HK-2 (cell line): ENCODE measurements around the gene FBXO27.
A peak's percentile ranks its signal among the peaks of the same experiment; 100 is the strongest.
"Not testable (repeated sequence)": the region's sequence is repeated elsewhere in the genome, so short reads cannot be mapped to it uniquely, and the experiment has no call there.

Experiments
- DNase-seq: peaks from one replicate; pipeline ENCODE4 v3.0.0-alpha.2; 2018; ENCODE audit not compliant: unreplicated experiment

The FBXO27 gene, protein sequence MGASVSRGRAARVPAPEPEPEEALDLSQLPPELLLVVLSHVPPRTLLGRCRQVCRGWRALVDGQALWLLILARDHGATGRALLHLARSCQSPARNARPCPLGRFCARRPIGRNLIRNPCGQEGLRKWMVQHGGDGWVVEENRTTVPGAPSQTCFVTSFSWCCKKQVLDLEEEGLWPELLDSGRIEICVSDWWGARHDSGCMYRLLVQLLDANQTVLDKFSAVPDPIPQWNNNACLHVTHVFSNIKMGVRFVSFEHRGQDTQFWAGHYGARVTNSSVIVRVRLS

GRCh38 chr19:39032063-39032918 lies at the start of gene FBXO27:
Gene FBXO27, minus strand, starts transcription at chr19:39032549. Its CDS starts 322 bp downstream, at chr19:39032227.
- no peak for DNase-seq

GRCh38 chr19:39080431-39080830 lies 48.1 kb upstream of the FBXO27 start:
- DNase-seq = no peak

GRCh38 chr19:39078436-39079200 lies 46.3 kb upstream of the FBXO27 start:
- peak; percentile 38 for DNase-seq

DNA sequence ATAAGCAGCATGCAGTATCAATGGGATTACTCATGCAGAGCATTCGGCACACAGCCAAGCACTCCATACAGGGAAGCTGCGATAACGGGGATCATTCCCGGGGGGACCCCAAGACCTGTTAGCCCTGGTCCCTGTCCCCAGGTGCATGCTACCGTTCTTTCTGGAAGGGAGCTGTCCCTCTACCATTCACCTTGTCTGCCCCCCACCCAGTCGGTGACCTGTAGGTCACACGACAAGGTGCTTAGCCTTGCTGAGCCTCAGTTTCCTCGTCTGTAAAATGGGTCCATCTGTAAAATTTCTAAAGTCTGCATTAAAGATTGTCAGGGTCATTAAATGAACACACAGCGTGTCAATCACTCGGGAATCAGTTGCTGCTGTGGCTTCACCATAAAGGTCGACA lies 45.0 kb upstream of the FBXO27 start:
- no peak for DNase-seq

DNA sequence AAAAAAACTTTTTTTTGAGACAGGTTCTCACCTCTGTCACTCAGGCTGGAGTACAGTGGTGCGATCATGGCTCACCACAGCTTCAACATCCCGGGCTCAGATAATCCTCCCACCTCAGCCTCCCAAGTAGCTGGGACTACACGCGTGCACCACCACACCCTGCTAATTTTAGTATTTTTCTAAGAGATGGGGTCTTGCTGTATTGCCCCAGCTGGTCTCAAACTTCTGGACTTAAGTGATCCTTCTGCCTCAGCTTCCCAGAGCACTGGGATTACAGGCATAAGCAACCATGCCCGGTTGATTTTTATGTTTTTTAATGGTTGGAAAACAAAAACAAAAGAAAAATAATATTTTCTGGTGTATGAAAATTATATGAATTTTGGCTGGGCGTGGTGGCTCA lies 42.6 kb upstream of the FBXO27 start:
- no peak for DNase-seq

- no peak for DNase-seq
Observed at GRCh38 chr19:39074205-39074692, 41.9 kb upstream of the FBXO27 start.

DNA sequence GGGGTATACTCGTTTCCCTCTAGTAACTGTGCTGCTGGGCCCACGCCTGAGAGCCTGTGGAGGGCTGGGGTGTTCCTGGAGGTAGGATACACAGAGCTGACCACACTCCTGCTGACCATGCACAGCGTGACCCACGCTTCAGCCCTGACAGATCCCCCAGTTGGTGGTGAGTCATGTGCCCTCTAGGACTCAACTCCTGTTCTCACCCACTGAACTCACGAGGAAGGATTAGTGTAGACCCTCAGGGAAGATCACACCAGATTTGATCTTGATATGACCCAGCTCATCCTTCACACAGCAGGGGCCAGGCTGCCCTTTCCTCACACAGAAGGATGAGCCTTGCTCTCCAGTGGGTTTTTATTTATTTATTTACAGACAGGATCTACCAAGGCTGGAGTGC lies 38.5 kb upstream of the FBXO27 start:
- DNase-seq = peak; percentile 20

- not testable (repeated sequence) for DNase-seq
Observed at GRCh38 chr19:39068259-39068658, 35.9 kb upstream of the FBXO27 start.

- DNase-seq = no peak
Observed at GRCh38 chr19:39067104-39067503, 34.8 kb upstream of the FBXO27 start.

DNA sequence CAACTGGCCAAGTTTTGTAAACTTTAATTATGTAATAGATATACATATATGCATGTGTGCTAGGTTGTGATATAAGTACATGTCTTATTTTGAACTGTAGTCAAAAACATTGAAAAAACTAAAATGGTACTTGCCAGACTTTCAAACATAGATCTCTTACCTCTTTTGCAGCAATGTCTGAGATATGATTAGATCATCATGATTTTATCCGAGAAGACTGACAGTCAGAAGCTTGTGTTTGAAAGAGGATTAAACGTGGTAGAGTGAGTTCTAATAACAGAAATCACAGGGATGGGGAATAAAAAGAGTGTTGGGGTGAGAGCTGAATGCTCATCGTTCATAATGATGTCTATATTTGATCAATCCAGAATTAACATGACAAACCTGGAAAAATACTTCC lies 33.6 kb upstream of the FBXO27 start:
- DNase-seq = no peak

GRCh38 chr19:39064405-39064804 lies 32.1 kb upstream of the FBXO27 start:
- no peak for DNase-seq

DNA sequence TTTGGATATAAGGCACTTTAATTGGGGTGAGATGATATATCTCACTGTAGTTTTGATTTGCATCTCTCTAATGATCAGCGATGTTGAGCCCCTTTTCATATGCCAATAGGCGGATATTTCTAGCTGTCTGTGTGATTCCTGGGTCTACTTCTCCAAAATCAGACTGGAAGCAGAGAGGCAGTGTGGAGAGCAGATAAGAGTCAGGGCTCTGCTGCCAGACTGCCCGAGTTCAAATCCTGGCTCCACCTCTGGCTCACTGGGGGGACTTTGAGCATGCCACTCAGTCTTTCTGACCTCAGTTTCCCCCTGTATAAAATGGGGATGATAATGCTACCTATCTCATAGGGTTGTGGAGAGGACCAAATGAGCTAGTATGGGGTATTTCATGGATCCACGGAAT lies 27.8 kb upstream of the FBXO27 start:
- DNase-seq = no peak

- DNase-seq = no peak
Observed at GRCh38 chr19:39059302-39059701, 27.0 kb upstream of the FBXO27 start.

- DNase-seq = no peak
Observed at GRCh38 chr19:39057615-39058014, 25.3 kb upstream of the FBXO27 start.

GRCh38 chr19:39054091-39054470 lies 21.7 kb upstream of the FBXO27 start:
- DNase-seq = no peak

- no peak for DNase-seq
Observed at GRCh38 chr19:39053276-39054090, 21.1 kb upstream of the FBXO27 start.

DNA sequence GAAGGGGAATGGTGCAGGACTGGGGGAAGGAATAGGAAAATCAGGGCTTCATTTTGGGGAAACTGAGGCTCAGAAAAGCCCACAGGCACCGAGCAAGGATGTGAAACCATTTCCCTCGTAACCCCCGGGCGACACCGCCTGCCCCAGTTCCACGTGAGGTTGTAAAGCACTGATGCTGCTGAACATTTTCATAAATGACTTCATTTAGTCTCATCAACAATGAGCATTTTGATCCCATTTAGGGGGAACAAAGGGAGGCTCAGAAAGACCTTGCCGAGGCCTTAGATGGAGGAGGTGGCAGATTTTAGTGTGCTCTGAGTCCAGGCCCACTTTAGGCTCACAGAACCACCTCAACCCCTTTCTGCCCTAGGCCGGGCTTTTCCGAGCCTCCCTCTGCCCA lies 20.5 kb upstream of the FBXO27 start:
- no peak for DNase-seq

DNA sequence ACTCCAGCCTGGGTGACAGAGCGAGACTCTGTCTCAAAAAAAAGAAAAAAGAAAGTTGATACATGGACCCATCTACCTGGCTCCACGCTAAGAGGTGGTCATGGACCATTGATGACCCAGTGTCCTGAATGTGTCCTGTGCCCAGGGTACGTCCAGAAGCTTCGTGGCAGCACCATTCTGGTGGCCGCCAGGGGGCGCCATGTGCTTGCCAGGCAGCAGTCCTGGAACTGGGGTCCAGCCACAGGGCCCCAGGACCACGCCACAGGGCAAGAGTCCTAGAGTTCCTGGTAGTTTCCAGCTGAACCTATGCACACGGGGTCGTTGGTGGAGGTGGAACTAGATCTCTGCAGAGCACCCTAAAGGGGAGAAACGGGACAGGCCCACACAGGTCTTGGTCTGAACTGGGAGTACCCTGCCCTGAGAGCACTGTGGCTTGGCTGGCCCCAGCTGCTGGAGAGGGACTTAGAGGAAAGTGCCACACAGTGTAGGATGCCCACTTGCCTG lies 19.9 kb upstream of the FBXO27 start:
- peak; percentile 68 for DNase-seq

GRCh38 chr19:39047073-39047472 lies 14.7 kb upstream of the FBXO27 start:
- no peak for DNase-seq

GRCh38 chr19:39046037-39046821 lies 13.9 kb upstream of the FBXO27 start:
- DNase-seq = no peak
